Jurkat, Clone E6-1 (cell line): ENCODE measurements around the gene ING3.
"Not testable (repeated sequence)": the region's sequence is repeated elsewhere in the genome, so short reads cannot be mapped to it uniquely, and the experiment has no call there.

Experiments used
- DNase-seq: peaks from one replicate; pipeline ENCODE4 v3.0.0-alpha.2; 2011; ENCODE audit warnings: low read depth, low spot score
- H3K4me3 ChIP-seq: 2 replicates; pipeline ENCODE4 v1.5.1; 2011; ENCODE audit warnings: mild to moderate bottlenecking, low read length, control low read depth, moderate library complexity

ING3 gene

GRCh38 chr7:120998520-120998919, 47.9 kb downstream of the ING3 start:
- H3K4me3 ChIP-seq, result no peak overlapping the region
- DNase-seq, result no peak

DNA sequence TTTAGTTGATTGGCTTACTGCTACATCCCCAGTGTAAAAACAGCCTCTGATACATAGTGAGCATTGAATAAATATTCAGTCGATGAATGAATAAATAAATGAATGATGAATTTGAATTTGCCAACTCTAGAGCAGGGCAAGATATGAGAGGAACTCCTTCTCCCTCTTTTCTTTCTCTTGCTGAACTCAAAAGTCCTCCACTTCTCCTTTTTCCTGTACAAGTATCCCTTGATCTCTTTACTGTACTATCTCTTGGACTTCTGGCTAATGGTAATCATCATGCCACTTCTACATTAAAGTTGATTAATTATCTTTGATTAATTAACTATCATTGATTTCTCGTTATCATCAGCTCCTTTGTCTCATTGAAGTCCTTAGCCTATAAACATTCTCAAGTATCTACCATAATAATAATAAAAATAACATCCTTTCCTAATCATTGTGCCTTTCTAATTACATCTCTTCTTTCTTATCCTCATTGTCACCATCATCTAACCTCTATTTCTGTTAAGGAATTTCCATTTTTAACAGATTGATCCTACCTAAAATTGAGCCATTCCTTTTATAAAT, 48.5 kb downstream of the ING3 start:
- H3K4me3 ChIP-seq, result no peak overlapping the region
- no peak for DNase-seq

DNA sequence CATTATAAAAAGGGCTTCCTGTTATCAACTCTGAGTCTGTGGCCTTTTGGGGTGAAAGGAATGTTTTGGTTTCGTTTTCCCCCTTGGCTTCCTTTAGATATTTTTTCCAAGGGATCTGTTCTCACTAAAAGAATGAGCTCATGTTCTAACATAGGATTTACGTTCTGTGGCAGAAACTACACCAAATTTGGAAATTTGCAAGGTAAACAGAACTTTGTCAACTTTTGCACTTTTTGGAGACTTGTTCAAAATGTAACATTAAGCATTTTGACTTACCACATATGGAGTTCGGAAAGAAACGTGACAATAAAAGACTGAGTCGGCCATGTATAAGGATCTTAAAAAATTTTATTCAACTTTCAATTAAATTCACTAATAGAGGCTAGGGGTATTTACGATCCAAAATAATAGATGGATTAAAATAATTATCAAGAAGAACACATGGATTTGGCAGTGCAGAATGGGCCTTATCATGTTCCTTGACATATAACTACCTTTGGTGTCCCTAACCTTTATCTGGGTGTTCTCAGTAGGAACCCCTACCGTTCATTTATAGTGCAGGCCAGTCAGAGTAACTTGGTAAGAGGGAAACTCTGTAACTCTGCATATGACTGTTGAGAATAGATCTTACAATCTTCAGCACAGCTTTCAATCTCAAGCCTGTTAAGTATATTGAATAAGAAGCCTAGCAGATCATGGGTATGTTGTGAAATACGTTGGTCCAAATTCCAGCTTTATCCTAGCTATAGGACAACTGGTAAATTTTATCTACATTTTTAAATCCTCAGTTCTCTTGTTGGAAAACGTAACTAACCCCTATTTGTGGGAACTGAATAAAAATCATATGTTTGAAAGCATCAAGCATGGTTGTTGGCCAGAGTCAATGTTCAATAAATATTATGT, 49.8 kb downstream of the ING3 start:
- no peak overlapping the region for H3K4me3 ChIP-seq
- no peak for DNase-seq

DNA sequence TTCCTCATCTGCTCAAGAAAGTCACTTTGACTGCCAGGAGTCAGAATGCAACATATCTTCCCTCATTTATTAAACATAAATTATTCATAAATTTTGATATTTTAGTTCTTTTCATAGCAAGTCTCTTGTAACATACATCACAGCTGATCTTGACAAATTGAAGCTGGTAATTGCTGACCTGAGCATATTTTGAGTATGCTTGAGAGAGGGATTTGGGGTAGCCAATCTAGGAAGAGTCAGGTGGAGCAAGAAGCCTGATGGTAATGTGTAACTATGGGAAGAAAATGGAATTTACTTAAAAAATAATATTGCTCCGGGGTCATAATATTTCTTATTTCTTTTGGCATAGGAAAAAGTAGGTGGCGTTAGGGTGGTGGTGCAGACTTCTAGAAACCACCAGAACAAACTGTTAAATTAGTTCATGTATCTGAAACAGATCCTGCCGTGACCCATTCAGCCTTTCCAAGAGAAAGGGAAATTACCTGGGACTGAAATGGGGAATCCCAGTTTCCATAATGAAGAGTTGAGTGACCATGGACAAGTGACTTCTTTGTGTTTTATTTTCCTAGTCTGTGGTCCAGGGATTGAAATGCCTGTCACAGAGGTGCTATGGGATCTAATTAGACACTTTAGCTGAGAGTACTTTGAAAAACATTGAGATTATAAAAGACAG, 50.8 kb downstream of the ING3 start:
- no peak overlapping the region for H3K4me3 ChIP-seq
- no peak for DNase-seq

- DNase-seq, result no peak
- no peak overlapping the region for H3K4me3 ChIP-seq
Measured at GRCh38 chr7:121002048-121002756, 51.6 kb downstream of the ING3 start.

- no peak overlapping the region for H3K4me3 ChIP-seq
- no peak for DNase-seq
Measured at GRCh38 chr7:121002757-121003200, 52.2 kb downstream of the ING3 start.

DNA sequence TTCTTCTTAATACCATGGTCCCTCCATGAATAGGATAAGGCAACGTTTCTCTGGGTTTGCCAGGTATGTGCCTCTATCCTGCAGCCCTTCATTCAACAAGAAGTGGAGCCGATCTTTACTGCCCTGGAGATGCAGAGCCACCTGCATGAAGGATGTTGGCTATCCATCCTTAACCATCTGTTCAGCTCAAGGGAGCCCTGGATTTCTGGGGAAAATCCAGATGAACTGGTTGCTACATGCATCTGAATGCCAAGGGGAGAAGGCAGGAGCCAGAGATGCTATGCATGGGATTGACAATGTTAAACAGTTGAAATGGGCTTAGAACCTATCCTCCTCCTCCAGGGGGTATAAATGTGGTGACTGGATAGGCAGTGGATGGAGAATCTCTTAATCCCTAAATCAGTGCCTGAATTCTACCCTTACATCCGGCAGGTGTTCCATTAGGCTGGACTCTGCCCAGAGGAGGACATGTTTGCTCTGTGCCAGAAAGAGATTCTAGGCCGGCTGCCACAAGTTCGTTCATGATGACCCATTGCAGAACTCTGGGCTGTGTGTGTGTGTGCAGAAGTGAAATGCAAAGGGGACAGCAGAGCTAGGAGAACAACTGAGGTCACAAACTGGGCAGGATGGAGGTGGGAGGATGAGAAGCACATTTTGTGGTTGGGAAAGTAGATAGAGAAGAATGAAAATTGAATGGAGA, 53.6 kb downstream of the ING3 start:
- no peak for DNase-seq
- no peak overlapping the region for H3K4me3 ChIP-seq

GRCh38 chr7:121005058-121005457, 54.5 kb downstream of the ING3 start:
- not testable (repeated sequence) for H3K4me3 ChIP-seq, DNase-seq

- DNase-seq, result no peak
- H3K4me3 ChIP-seq, result no peak overlapping the region
Measured at GRCh38 chr7:121005996-121006584, 55.5 kb downstream of the ING3 start.

DNA sequence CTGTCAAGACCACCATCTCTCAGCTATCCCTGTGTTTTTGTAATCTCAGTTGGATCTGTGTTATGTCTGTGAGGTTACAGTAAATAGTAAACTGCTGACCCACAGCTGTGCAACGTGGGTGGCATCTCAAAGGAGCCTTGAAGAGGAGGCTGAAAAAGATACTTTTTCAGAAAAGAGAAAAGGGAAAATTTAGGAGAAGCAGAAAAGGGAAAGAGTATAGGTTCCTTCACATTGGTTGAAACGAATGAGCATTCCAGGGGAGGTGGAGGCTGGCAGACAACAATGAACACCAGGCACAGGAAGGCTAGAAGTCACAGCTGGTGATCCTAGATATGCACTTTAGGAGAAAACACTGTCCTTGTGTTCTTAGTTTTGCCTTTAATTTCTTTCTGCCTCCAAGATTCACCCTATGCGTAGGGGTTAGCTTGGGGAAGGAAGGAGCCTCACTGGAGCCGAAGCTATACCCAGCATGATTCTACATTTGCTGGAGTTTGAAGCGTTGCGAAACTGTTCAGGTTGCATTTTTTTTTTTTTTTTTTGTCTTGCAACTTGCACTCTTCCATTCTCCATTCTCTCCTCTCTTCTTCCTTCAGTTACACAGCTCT, 56.2 kb downstream of the ING3 start:
- no peak overlapping the region for H3K4me3 ChIP-seq
- DNase-seq, result no peak

DNA sequence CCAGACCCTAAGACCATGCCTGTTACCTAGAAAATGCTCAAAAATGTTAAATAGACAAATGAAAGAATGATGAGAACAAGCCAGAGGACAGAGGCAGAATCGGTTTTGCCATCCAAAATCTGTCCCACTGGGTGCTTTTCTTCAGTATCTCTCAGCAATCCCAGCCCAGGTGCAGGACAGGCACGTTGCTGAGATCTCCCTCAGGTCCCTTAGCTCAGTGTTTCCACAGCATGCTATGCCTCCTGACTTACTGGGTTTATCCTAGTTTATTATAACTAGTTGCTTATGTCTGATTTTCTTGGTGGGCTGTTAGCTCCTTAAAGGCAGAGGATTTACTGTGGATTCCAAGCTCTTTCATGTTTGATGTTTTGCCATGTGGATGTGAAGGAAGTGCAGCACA, 58.2 kb downstream of the ING3 start:
- no peak overlapping the region for H3K4me3 ChIP-seq
- no peak for DNase-seq

DNA sequence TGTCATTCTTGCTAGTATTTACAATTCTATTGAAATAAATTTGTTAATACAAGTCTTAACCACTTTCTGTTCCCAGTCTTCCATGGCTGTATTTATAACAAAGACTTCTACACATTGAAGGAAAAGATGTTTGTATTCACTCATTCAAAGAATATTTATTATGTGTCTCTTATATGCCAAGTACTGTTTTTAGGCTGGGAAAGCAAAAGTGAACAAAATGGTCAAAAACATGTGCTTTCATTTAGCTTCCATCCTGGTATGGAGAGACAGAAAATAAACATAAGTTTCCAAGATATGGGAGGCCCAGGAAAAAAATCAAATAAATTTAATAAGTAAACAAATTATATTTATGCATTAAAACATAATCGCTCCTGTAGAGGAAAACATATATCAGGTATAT, 60.8 kb downstream of the ING3 start:
- no peak overlapping the region for H3K4me3 ChIP-seq
- DNase-seq, result no peak

DNA sequence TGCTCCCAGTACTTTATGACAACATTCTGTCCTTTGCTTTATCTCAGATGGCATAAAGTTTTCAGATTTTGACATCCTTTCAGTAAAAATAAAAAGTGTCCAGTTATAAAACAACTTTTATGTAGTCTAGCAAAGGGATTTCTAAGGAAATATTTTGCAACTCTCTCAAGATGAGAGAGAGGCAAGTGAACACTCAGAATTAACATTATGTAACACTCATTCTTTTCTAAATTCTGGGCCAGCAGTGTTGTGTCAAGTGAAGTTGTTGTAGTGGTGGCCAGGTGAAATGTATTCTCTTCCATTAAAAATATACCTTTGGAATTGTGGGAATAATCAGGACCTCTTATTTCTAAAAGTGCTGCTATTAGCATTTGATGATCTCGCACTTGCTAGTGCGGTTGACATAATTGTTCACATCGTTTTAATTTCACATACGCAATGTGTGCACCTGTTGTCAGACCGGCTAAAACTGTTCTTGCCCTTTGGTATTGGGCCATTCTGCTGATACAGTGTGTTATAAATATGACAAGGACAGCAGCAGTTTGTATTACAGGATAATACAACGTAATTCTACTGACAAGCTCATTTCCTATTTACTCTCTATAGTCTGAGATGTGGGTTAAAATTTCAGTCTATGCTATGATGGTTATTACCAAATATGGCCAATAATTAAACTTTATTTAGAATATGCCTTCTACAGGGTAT, 61.7 kb downstream of the ING3 start:
- DNase-seq, result no peak
- no peak overlapping the region for H3K4me3 ChIP-seq

- no peak overlapping the region for H3K4me3 ChIP-seq
- no peak for DNase-seq
Measured at GRCh38 chr7:121012919-121013318, 62.3 kb downstream of the ING3 start.

GRCh38 chr7:121015560-121015959, 65.0 kb downstream of the ING3 start:
- H3K4me3 ChIP-seq, result no peak overlapping the region
- no peak for DNase-seq

DNA sequence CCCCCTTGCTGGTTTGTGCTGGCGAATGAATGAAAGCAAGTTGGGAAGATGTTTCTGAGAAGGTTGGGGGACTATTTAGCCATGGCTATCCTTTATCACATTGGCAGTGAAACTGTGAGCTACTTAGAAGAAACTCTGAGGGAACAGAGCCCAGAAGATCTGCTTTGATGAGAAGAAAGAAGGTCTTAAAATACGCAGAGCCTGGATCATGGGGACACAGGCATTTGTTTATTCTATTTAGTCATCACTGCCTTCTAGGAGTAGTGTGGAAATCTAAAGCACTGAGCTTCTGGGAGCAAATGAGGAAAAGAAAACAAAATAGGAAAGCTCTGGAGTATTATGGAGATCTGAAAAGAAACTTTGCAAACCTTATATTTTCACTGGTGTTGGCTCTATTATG, 66.4 kb downstream of the ING3 start:
- no peak for DNase-seq
- no peak overlapping the region for H3K4me3 ChIP-seq

- H3K4me3 ChIP-seq, result no peak overlapping the region
Measured at GRCh38 chr7:121017586-121017985, 67.0 kb downstream of the ING3 start.

DNA sequence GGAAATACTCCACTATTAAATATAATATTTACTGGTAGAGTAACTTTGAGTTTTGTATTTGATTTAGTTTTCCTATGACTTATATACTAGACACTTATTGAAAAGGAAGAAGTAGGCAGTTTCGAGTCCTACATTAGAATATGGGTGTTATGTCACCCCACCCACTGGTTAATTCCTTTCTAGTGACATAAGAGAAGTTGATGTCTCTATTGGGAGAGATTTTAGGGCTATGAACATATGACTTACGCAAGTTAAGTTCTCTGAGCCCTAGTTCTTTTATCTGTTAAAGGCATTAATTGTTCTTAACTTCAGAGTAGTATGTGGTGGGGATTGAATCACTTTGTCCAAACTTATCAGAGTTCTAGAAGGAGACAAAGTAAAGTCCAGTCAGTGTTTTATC, 68.4 kb downstream of the ING3 start:
- DNase-seq, result no peak
- H3K4me3 ChIP-seq, result no peak overlapping the region

More at GRCh38 chr7:121017586-121017985, 67.0 kb downstream of the ING3 start:
- DNase-seq, result no peak
